NCI-H2107 (cell line): ENCODE results near the gene RASA3.

Experiments
- DNase-seq: peaks from one replicate; lab custom pipeline; 2025; lab: John Stamatoyannopoulos, UW

The RASA3 gene

GRCh38 chr13:113968463-113969310, 163.7 kb downstream of the RASA3 start:
- DNase-seq, result no peak

DNA sequence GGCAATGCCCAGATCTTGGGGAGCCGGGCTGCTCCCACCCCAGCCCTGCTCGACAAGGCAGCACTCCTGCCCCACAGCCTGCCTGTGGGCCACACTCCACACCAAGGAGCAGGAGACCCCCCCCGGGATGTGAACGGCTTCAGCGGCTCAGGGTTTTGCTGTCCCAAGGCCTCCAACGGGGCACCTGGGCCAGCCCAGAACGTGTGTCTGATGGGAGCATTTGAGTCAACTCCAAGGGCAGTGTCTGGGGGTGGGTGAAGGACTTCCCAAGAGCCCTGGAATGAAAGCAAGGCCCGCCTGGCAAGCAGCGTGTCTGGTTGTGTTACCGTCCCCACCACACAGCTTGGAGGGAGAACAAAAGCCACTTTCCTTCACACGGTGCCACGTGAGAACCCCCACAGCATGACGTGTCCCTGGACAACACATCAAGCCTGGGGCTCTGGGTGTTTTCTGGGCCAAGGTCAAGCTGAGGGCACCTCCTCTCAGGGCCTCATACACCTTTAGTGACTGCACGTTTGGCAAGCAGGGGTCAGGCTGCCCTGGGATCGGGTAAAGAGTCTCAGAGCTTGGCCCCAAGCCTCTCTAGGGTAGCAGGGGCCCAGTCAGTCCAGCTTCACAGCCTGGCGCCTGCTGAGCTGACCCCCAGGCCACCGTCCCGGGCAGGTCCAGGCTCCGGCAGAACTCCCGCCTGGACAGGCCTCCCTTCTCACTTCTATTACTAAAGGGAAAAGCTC, 164.5 kb downstream of the RASA3 start:
- no peak for DNase-seq

- no peak for DNase-seq
These were observed 165.2 kb downstream of the RASA3 start for GRCh38 chr13:113967206-113967720.

- DNase-seq, result no peak
These were observed 166.2 kb downstream of the RASA3 start for GRCh38 chr13:113965968-113966884.

DNA sequence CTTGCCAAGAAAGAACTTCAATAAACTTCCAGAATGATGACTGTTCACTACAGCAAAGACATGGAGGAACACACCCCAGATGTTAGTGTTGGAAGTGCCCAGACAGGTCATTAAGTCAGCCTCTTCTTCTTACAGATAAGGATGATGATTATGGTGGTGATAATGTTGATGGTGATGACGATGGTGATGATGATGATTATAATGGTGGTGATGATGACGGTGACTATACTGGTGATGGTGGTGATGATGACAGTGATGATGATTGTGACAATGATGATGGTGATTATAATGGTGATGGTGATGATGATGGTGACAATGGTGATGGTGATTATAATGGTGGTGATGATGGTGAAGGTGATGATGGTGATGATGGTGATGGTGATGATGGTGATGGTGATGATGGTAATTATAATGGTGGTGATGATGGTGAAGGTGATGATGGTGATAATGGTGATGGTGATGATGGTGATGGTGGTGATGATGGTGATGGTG, 167.0 kb downstream of the RASA3 start:
- no peak for DNase-seq

GRCh38 chr13:113964251-113964995, 168.0 kb downstream of the RASA3 start:
- no peak for DNase-seq

- no peak for DNase-seq
These were observed 169.0 kb downstream of the RASA3 start for GRCh38 chr13:113963376-113963775.

GRCh38 chr13:113962975-113963374, 169.4 kb downstream of the RASA3 start:
- DNase-seq, result no peak

GRCh38 chr13:113962386-113962785, 170.0 kb downstream of the RASA3 start:
- DNase-seq, result no peak

DNA sequence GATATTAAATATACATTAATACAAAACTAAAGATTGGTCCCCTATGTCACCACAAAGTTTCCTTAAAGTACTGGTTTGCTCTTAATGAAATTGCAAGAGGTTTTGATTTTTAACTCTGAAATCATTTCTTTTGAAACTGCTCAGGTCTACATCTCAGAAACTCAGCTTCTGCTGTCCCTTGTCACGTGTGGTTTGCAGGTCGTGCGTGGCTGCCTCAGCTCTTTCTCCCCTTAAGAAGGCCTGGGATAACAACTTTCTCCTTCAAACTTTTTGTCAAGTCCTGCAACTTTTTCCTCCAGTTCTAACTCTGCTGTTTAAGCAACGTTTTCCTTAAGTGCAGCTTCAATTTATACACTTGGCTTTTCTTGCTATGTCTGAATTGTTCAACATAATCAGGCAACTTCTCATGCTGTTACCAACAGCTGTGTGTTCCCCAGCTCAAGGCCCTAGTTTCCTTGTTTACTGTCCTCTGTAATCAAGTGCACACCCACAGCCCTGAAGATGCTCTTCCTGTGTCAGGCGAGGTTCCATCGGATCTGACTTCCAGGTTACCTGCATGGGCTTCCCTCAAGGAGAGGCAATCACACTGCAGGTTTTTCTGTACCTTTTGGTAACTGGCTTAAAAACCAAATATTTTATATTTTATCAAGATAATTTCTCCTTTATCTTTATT, 172.0 kb downstream of the RASA3 start:
- no peak for DNase-seq

DNA sequence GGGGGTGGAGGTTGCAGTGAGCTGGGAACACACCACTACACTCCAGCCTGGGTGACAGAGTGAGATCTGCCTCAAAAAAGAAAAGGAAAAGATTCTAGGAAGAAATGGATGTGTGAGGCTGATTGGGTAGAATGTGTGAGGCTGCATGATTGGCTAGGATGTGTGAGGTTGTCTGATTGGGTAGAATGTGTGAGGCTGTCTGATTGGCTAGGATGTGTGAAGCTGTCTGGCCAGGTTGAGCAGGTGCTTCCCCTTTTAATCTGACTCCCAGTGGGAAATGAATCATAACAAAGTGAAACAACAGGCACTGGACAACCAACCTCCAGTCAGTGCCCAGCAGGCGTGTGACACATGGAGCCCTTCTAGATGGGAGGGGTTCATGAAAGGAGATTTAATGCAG, 173.2 kb downstream of the RASA3 start:
- DNase-seq, result no peak

GRCh38 chr13:113958373-113958772, 174.1 kb downstream of the RASA3 start:
- no peak for DNase-seq

- no peak for DNase-seq
These were observed 175.9 kb downstream of the RASA3 start for GRCh38 chr13:113956571-113956970.

GRCh38 chr13:113955691-113956090, 176.7 kb downstream of the RASA3 start:
- DNase-seq, result no peak

DNA sequence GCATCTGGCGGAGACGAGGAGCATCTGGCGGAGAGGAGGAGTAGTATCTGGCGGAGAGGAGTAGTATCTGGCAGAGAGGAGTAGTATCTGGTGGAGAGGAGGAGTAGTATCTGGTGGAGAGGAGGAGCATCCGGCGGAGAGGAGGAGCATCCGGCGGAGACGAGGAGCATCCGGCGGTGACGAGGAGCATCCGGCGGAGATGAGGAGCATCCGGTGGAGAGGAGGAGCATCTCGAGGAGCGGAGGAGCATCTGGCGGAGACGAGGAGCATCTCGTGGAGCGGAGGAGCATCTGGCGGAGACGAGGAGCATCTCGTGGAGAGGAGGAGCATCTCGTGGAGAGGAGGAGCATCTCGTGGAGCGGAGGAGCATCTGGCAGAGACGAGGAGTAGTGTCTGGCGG, 177.2 kb downstream of the RASA3 start:
- no peak for DNase-seq

GRCh38 chr13:113954046-113954835, 178.2 kb downstream of the RASA3 start:
- no peak for DNase-seq

DNA sequence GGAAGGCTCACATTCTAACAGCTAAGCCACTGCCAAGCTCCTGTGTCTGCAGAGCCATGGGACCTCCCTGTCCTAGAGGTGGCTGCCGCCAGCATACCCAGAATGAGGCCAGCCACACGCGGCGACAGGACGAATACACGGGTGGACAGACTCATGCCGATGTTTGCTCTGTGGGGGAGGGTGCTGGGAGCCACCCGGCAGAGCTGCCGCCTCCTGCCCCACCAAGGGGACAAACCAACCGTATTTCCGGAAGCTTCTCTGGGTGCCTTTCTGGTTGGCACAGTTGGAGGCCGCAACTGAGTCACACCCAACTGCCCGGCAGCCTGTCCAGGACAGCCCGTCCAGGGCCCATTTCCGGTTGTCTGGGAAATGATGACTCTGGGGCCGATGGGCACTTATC, 178.9 kb downstream of the RASA3 start:
- no peak for DNase-seq

GRCh38 chr13:113952983-113953520, 179.4 kb downstream of the RASA3 start:
- no peak for DNase-seq
